B cell (primary cell): ENCODE data around the gene TMEM208.

Experiments
- EZH2 ChIP-seq: IDR thresholded peaks from 2 replicates; pipeline ENCODE4 v1.6.1; 2012; ENCODE audit warnings: borderline replicate concordance, low read depth, mild to moderate bottlenecking, moderate library complexity, low read length; ENCODE audit not compliant: insufficient read depth, poor library complexity, severe bottlenecking
- TF ChIP-seq, protein P1 (sequence below): fragments of 200-600 bp; IDR thresholded peaks from one replicate; pipeline ENCODE4 v1.8.0; 2022; ENCODE audit warnings: antibody characterized with exemption, mild to moderate bottlenecking

DNA sequence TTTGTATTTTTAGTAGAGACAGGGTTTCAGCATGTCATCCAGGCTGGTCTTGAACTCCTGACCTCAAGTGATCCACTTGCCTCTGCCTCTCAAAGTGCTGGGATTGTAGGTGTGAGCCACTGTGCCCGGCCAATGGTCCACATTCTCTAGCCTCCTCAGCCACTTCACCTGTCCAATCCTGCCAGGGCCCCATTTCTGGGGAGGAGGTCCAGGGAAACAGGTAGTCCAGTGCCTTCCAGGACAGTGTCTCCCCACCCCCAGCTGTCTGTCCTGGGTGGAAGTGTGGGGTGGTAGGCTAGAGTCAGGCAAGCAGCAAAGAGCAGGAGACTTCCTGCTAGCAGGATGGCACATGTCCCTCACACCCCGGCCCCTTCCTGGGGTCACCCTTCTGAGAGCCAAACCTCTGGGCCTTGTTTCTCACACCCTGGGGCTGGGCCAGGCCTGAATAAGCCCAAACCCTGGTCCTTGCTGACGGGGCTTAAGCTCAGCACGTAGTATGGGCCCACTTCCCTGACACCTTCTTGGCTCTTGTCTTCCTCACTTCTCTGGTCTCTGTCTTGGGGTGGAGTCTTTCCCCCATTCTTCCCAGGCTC is 15.3 kb downstream of the TMEM208 start:
- TF ChIP-seq, protein P1, sequence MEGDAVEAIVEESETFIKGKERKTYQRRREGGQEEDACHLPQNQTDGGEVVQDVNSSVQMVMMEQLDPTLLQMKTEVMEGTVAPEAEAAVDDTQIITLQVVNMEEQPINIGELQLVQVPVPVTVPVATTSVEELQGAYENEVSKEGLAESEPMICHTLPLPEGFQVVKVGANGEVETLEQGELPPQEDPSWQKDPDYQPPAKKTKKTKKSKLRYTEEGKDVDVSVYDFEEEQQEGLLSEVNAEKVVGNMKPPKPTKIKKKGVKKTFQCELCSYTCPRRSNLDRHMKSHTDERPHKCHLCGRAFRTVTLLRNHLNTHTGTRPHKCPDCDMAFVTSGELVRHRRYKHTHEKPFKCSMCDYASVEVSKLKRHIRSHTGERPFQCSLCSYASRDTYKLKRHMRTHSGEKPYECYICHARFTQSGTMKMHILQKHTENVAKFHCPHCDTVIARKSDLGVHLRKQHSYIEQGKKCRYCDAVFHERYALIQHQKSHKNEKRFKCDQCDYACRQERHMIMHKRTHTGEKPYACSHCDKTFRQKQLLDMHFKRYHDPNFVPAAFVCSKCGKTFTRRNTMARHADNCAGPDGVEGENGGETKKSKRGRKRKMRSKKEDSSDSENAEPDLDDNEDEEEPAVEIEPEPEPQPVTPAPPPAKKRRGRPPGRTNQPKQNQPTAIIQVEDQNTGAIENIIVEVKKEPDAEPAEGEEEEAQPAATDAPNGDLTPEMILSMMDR = no peak
- TF ChIP-seq EZH2 = no peak
